ACHN (cell line): ENCODE results near the gene TMC4.

Experiments
- DNase-seq: peaks from one replicate; pipeline ENCODE4 v3.0.0-alpha.2; 2015
- in situ Hi-C: cut with HindIII; loops from 2 replicates; pipeline ENCODE4 v1.10.0; 2017; ENCODE audit warnings: low sequenced_read_pairs, low pct_ligation_motif_present, low pct_unique_long_range_greater_than_20kb

TMC4 gene

GRCh38 chr19:54141356-54141755, 31.6 kb downstream of the TMC4 start:
- DNase-seq, result no peak
- in situ Hi-C loops, result no loop called here

- DNase-seq, result no peak
- in situ Hi-C loops, result no loop called here
Observed at GRCh38 chr19:54138489-54139256, 34.3 kb downstream of the TMC4 start.

GRCh38 chr19:54137699-54138488, 35.1 kb downstream of the TMC4 start, which contains the start of gene CNOT3:
Gene CNOT3, plus strand, starts transcription at chr19:54137762. Its CDS starts 5,217 bp downstream, at chr19:54142979.
- peak; percentile 19 for DNase-seq
- in situ Hi-C loops, result no loop called here

- peak; percentile 98 for DNase-seq
- in situ Hi-C loops, result no loop called here
Observed at GRCh38 chr19:54136864-54137698, 35.9 kb downstream of the TMC4 start.

- in situ Hi-C loops, result no loop called here
- DNase-seq, result no peak
Observed at GRCh38 chr19:54136086-54136863, 36.7 kb downstream of the TMC4 start.

- no peak for DNase-seq
- in situ Hi-C loops, result no loop called here
Observed at GRCh38 chr19:54133957-54134590, 38.9 kb downstream of the TMC4 start.

DNA sequence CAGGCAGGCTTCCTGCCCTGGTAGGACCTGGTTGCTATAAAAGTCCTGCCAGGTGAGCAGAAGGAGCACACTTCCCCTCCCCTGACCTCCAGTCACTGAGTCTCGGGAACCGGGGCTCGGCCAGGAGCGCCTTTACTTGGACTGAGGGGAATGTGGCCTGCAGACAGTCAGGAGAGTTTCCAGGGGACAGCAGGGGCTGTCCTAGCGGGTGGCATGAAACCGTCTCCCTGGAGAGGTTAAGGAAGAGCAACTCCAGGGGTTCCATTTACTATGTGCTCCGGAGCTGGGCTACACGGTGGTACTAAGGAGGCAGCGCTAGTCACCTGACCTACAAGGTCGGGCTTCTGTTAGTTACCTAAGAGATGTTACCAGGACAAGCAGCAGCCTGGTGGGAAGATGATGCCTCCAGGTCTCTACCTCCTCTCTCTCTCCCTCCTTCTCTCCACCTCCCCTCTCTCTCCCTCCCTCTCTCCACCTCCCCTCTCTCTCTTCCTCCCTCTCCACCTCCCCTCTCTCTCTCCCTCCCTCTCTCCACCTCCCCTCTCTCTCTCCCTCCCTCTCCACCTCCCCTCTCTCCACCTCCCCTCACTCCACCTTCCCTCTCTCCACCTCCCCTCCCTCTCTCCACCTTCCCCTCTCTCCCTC, 39.5 kb downstream of the TMC4 start:
- in situ Hi-C loops, result no loop called here
- peak; percentile 62 for DNase-seq

- no peak for DNase-seq
- in situ Hi-C loops, result no loop called here
Observed at GRCh38 chr19:54129617-54129996, 43.4 kb downstream of the TMC4 start.

GRCh38 chr19:54128796-54129616, 44.0 kb downstream of the TMC4 start:
- in situ Hi-C loops, result no loop called here
- no peak for DNase-seq

DNA sequence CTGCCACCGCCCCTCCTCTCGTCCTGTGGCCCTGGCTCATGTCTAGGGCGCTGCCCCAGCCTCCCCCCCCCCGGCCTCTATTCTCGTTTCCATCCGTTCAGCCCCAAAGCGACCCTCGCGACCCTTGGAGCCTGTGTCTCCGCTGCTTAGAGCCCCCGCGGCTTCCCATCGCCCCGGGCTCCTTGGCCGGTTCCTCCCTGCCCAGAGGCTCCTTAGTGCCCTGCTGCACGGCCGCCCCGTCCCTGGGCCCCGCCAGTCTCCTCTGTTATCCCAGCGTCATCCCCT, 44.6 kb downstream of the TMC4 start:
- DNase-seq, result no peak
- in situ Hi-C loops, result no loop called here

GRCh38 chr19:54127688-54128440, 45.1 kb downstream of the TMC4 start:
- no peak for DNase-seq
- in situ Hi-C loops, result no loop called here

GRCh38 chr19:54125713-54126112, 47.2 kb downstream of the TMC4 start:
- in situ Hi-C loops, result no loop called here
- no peak for DNase-seq

GRCh38 chr19:54124393-54124792, 48.6 kb downstream of the TMC4 start:
- DNase-seq, result no peak
- in situ Hi-C loops, result no loop called here

DNA sequence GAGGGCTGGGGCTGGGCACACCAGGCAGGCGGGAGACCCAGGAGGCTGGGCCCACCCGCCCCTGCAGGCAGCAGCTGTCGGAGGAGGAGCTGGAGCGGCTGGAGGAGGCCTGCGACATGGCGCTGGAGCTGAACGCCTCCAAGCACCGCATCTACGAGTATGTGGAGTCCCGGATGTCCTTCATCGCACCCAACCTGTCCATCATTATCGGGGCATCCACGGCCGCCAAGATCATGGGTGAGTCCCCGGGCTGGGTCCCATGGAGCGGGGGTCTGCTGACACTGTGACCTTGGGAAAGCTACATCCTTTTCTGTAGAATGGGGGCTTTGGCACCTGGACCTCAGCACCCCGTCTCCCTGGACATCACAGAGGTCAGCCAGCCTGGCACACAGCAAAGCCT, 49.3 kb downstream of the TMC4 start:
- in situ Hi-C loops, result no loop called here
- no peak for DNase-seq

DNA sequence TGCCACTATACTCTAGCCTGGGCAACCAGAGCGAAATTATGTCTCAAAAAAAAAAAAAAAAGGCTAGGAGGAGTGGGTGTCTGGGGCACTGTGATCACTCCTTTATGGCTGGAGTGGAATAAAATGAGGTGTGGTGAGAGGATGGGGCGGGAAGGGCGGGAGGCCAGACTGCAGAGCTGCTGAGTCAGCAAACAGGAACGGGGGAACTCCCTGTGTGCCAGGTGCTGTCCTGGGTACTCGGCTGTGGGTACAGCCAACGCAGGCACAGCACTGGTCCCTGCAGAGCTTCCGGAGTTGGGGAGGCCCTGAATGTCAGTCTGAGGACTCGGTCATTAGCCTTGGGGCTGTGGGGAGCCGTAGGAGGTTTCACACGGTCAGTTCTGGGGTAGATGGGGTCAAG, 51.7 kb downstream of the TMC4 start:
- no peak for DNase-seq
- in situ Hi-C loops, result no loop called here
